PC-3 (cell line): ENCODE measurements around the gene VPS8. TPM values are rescaled to one million over a fixed set of nuclear protein-coding genes. Genes with fewer than 3 reads are reported as not detected.

Experiments
- ATAC-seq: fragments of 200-7000 bp; cut with Tn5 transposase; 2 replicates; pipeline ENCODE4 v1.9.1; 2020; ENCODE audit warnings: mild to moderate bottlenecking, moderate library complexity
- BruUV-seq: library from RNA; stranded (reverse); fragments of 400-500 nt; replicated peaks from 2 replicates; lab custom pipeline; 2021; lab: Mats Ljungman, UMichigan
- CTCF ChIA-PET: fragments of 300-600 bp; sonication (Branson Sonifier 250); formaldehyde crosslinking; loops from one replicate; lab custom pipeline; 2022; ENCODE audit warnings: antibody characterized with exemption; lab: Charles Lee
- POLR2A ChIA-PET: fragments of 300-600 bp; sonication (Branson Sonifier 250); formaldehyde crosslinking; loops from one replicate; lab custom pipeline; 2022; ENCODE audit warnings: antibody characterized with exemption; ENCODE audit not compliant: unreplicated experiment; lab: Charles Lee
- DNase-seq: peaks from one replicate; pipeline ENCODE4 v3.0.0-alpha.2; 2015
- H2AFZ ChIP-seq: fragments of 300-600 bp; sonication (generic); 2 replicates; pipeline ENCODE4 v1.6.0; 2016; ENCODE audit warnings: antibody characterized with exemption, low read length
- H3F3A ChIP-seq: fragments of 300-600 bp; sonication (generic); one replicate; pipeline ENCODE4 v1.6.0; 2017; ENCODE audit warnings: antibody characterized with exemption, low read length, control low read depth, mild to moderate bottlenecking; ENCODE audit not compliant: unreplicated experiment
- H3K27ac ChIP-seq: fragments of 300-600 bp; sonication (generic); 2 replicates; pipeline ENCODE4 v1.5.1; 2016; ENCODE audit warnings: mild to moderate bottlenecking, low read length
- H3K27me3 ChIP-seq: fragments of 300-600 bp; sonication (generic); 2 replicates; pipeline ENCODE4 v1.6.1; 2016; ENCODE audit warnings: low read length, mixed read lengths
- H3K36me3 ChIP-seq: fragments of 300-600 bp; sonication (generic); 2 replicates; pipeline ENCODE4 v1.6.1; 2016; ENCODE audit warnings: low read depth, mixed run types, low read length, mixed read lengths
- H3K4me1 ChIP-seq: fragments of 300-600 bp; sonication (generic); 2 replicates; pipeline ENCODE4 v1.5.1; 2016; ENCODE audit warnings: low read length; ENCODE audit not compliant: insufficient read depth
- H3K4me2 ChIP-seq: fragments of 300-600 bp; sonication (generic); 2 replicates; pipeline ENCODE4 v1.6.0; 2016; ENCODE audit warnings: low read length
- H3K4me3 ChIP-seq: fragments of 300-600 bp; sonication (generic); 2 replicates; pipeline ENCODE4 v1.5.1; 2016; ENCODE audit warnings: mild to moderate bottlenecking, low read length, mixed read lengths
- H3K79me2 ChIP-seq: fragments of 300-600 bp; sonication (generic); 2 replicates; pipeline ENCODE4 v1.6.1; 2017; ENCODE audit warnings: low read length, mixed read lengths
- H3K9ac ChIP-seq: fragments of 300-600 bp; sonication (generic); 2 replicates; pipeline ENCODE4 v1.6.0; 2016; ENCODE audit warnings: mild to moderate bottlenecking, low read length
- H3K9me2 ChIP-seq: fragments of 300-600 bp; sonication (generic); replicated peaks from 2 replicates; pipeline ENCODE4 v1.6.1; 2016; ENCODE audit warnings: mixed run types, low read length, mixed read lengths
- H3K9me3 ChIP-seq: fragments of 300-600 bp; sonication (generic); 2 replicates; pipeline ENCODE4 v1.6.1; 2016; ENCODE audit warnings: low read length, mixed read lengths
- H4K20me1 ChIP-seq: fragments of 300-600 bp; sonication (generic); 2 replicates; pipeline ENCODE4 v1.6.1; 2016; ENCODE audit warnings: low read length, mixed read lengths
- EZH2 ChIP-seq: fragments of 300-600 bp; sonication (generic); IDR thresholded peaks from one replicate; pipeline ENCODE4 v1.6.1; 2017; ENCODE audit warnings: antibody characterized with exemption, mild to moderate bottlenecking, low read length; ENCODE audit not compliant: unreplicated experiment
- EZH2phosphoT487 ChIP-seq: fragments of 300-600 bp; sonication (generic); IDR thresholded peaks from 2 replicates; pipeline ENCODE4 v1.6.1; 2018; ENCODE audit warnings: mild to moderate bottlenecking, antibody characterized with exemption, low read length, borderline replicate concordance
- intact Hi-C: fragments of 100-400 bp; cut with micrococcal nuclease; formaldehyde crosslinking; loops from 2 replicates; pipeline ENCODE4 v1.9.0; 2023
- total RNA-seq: library from RNA; depleted of rRNA; stranded (reverse); fragments of >200 nt; gene quantifications from 2 replicates; pipeline ENCODE4 v1.2.3, GENCODE V29; 2014
- TF ChIP-seq, protein P1 (sequence below): fragments of 300-600 bp; sonication (generic); conservative IDR thresholded peaks from 2 replicates; pipeline ENCODE4 v1.5.1; 2017; ENCODE audit warnings: antibody characterized with exemption, low read depth, mild to moderate bottlenecking, low read length

The VPS8 gene
- total RNA-seq, 1 experiment from 2014 or later = 38.0 TPM

DNA sequence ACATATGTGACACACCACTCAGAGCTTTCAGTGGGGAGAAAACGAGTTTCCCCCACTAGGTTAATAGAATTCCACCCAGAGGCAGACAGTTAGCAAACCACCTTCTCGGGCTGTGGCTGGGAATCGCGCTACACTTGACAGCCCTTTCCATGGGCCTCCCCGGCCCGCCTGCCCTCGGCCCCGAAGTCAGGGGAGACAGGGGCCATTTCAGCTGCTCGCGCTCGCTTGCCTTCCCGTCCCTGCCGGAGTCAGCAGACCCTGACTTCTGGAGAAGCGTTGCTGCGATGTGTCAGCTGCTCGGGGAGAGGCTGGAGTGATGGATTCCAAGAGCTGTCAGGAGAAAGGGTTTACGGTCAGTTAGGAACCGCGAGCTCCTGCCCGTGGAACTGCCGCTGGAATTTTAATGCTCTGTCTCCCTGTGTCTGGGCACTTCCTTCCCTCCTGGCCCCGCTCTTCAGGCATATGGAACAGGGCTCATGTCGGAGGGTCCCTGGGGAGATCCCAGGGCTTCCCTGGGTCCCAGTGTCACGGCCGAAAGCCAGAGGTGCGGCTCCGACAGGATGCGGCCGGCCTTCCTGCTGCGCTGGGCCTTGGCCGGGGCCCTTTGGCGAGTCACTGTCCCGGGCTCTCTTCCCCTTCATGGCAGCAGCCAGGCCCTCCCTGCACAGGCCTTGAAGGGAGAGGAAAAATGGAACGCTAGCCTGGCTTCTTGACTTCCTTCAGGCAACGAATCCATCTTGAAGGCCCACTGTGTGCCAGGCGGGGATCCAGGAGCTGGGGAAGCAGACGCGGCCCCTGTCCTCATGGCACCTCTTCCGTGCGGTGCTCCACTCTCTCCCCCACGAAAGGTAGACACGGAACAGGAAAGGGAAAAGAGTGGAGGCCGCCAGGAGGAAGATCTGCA is 38.4 kb upstream of the VPS8 start:
- H3K9me3 ChIP-seq = no peaks in the 10 kb centered on the region
- H3K27ac ChIP-seq = no peak overlapping the region
- no peak overlapping the region for H3K4me3 ChIP-seq
- no TSS peak for BruUV-seq
- DNase-seq (no peak), ATAC-seq (no peak)
- TF ChIP-seq EZH2phosphoT487 (no peak), EZH2 (no peak)
- TF ChIP-seq, protein P1, sequence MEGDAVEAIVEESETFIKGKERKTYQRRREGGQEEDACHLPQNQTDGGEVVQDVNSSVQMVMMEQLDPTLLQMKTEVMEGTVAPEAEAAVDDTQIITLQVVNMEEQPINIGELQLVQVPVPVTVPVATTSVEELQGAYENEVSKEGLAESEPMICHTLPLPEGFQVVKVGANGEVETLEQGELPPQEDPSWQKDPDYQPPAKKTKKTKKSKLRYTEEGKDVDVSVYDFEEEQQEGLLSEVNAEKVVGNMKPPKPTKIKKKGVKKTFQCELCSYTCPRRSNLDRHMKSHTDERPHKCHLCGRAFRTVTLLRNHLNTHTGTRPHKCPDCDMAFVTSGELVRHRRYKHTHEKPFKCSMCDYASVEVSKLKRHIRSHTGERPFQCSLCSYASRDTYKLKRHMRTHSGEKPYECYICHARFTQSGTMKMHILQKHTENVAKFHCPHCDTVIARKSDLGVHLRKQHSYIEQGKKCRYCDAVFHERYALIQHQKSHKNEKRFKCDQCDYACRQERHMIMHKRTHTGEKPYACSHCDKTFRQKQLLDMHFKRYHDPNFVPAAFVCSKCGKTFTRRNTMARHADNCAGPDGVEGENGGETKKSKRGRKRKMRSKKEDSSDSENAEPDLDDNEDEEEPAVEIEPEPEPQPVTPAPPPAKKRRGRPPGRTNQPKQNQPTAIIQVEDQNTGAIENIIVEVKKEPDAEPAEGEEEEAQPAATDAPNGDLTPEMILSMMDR = no peak
- H2AFZ ChIP-seq = no peak overlapping the region
- CTCF ChIA-PET = interaction anchor here (0.6 to 1.1 kb wide), 2 partner anchors 53 to 212 kb away, joined by 3 to 5 read pairs; partner anchors contain the start of gene EPHB3
- no peaks in the 10 kb centered on the region for H3F3A ChIP-seq
- POLR2A ChIA-PET = no interaction called here
- no peaks in the 10 kb centered on the region for H3K9me2 ChIP-seq
- H3K27me3 ChIP-seq = no peaks in the 10 kb centered on the region
- no peak overlapping the region for H3K4me2 ChIP-seq
- no peaks in the 10 kb centered on the region for H3K79me2 ChIP-seq
- H3K4me1 ChIP-seq = no peaks in the 10 kb centered on the region
- no peak overlapping the region for H3K9ac ChIP-seq
- intact Hi-C loops = no loop called here
- H3K36me3 ChIP-seq = no peaks in the 10 kb centered on the region
- H4K20me1 ChIP-seq = no peaks in the 10 kb centered on the region

DNA sequence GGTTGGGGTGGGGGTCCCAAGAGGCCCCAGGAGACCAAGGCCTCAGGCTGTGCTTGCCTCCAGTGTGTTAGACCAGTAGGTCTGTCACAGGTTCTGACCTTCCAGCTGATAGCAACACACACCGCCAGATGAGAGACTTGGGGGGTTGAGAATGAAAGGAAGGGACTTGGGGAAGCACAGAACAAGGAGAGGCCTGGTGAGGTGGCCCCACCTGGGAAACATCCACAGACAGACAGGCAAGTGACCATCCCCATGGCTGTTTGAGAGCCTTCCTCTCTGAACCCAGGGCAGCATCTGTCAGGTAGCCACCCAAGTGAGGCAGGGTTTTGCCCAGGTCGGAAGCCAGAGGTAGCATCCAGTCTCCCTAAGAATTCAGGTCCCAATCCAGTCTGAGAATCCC is 35.0 kb upstream of the VPS8 start:
- H3K4me1 ChIP-seq = no peaks in the 10 kb centered on the region
- no peaks in the 10 kb centered on the region for H4K20me1 ChIP-seq
- no peak overlapping the region for H3K9ac ChIP-seq
- H3K27me3 ChIP-seq = no peaks in the 10 kb centered on the region
- no peaks in the 10 kb centered on the region for H3K9me3 ChIP-seq
- H3K27ac ChIP-seq = no peak overlapping the region
- H3K9me2 ChIP-seq = no peaks in the 10 kb centered on the region
- DNase-seq (no peak), ATAC-seq (no peak)
- TF ChIP-seq, protein P1 = no peak
- TF ChIP-seq EZH2phosphoT487 = no peak
- no peak for TF ChIP-seq EZH2
- ChIA-PET POLR2A (interaction anchor here (1.0 kb wide), 1 partner anchor 216 kb away, joined by 5 read pairs; the partner anchor contains the start of gene EPHB3), CTCF (interaction anchor here (0.5 kb wide), 1 partner anchor 30 kb away, joined by 3 read pairs; no protein-coding TSS in a partner anchor)
- no peak overlapping the region for H2AFZ ChIP-seq
- no TSS peak for BruUV-seq
- intact Hi-C loops = loop anchor here (1.0 to 2.0 kb wide), 2 partner anchors 26 to 216 kb away; partner anchors contain the start of gene EPHB3
- no peak overlapping the region for H3K4me2 ChIP-seq
- no peak overlapping the region for H3K4me3 ChIP-seq
- H3K79me2 ChIP-seq = no peaks in the 10 kb centered on the region
- H3K36me3 ChIP-seq = no peaks in the 10 kb centered on the region
- H3F3A ChIP-seq = no peaks in the 10 kb centered on the region
